ENCODE results near the gene MAPKAPK3. TPM values are rescaled to one million over a fixed set of nuclear protein-coding genes. Genes with fewer than 3 reads are reported as not detected.

MAPKAPK3 gene
- total and polyA plus RNA-seq, 2 of the 8 experiments (the other 6 are each of a cell fraction or from before 2014, with no cell fraction given) = 65.4 to 99.8 TPM

GRCh38 chr3:50676031-50676705 is 59.2 kb downstream of the MAPKAPK3 start:
- ChIA-PET CTCF (ENCODE audit: partially characterized antibody) (interaction anchor here (0.7 to 63.8 kb wide), 22 partner anchors 10 to 712 kb away, joined by 3 to 1262 read pairs (median 4); partner anchors contain the start of genes CISH and MAPKAPK3), POLR2A (ENCODE audit: partially characterized antibody) (interaction anchor here (0.7 to 0.9 kb wide), 2 partner anchors 19 to 143 kb away, joined by 3 to 4 read pairs; no protein-coding TSS in a partner anchor)
- Histone ChIP-seq H4K5ac (ENCODE audit: insufficient read length, low read depth, low read length) (no peak overlapping the region), H3K4me3 (ENCODE audit: extremely low read depth in 1 of 4, insufficient read depth in 2 of 4, low read depth in 3 of 4, low read length in 4 of 4) (peak overlapping the region in 3 of 4 experiments; percentile 51 to 81 (median 67); a peak in 5 of 8 replicates), H2BK5ac (ENCODE audit: low read depth, low read length) (no peak overlapping the region), H2BK120ac (replicated peaks; ENCODE audit: low read depth, low read length) (no peak overlapping the region), H2BK15ac (ENCODE audit: low read length) (no peak overlapping the region), H2BK12ac (ENCODE audit: low read depth, low read length) (no peak overlapping the region), H4K8ac (ENCODE audit: extremely low read depth, insufficient read depth, low read length) (no peak overlapping the region), H3K4me1 (replicated peaks in 1 of 4; ENCODE audit: control insufficient read depth in 3 of 4, insufficient read depth in 4 of 4, low read length in 3 of 4) (peaks cover 4 to 10% (median 6%) of the 10 kb centered on the region in 4 experiments), H3K9me3 (ENCODE audit: insufficient read depth in 2 of 2, low read depth in 1 of 2, low read length in 1 of 2) (no peaks in the 10 kb centered on the region), H2BK20ac (ENCODE audit: low read length) (no peak overlapping the region), H3K23me2 (ENCODE audit: low read depth, low read length) (peaks cover 4% of the 10 kb centered on the region; the same call in 1 of the 2 replicates), H3K27me3 (replicated peaks in 1 of 4; ENCODE audit: control insufficient read depth in 3 of 4, extremely low read depth in 1 of 4, insufficient read depth in 3 of 4, low read length in 3 of 4) (peaks cover 0 to 16% (median 14%) of the 10 kb centered on the region in 4 experiments; a peak in 6 of 7 replicates), H3K79me1 (ENCODE audit: low read depth, low read length) (no peaks in the 10 kb centered on the region), H3K14ac (ENCODE audit: insufficient read length) (no peak overlapping the region), H3K18ac (ENCODE audit: extremely low read depth, low read length) (no peak overlapping the region), H4K91ac (replicated peaks; ENCODE audit: insufficient read length, low read length) (no peak overlapping the region), H4K20me1 (replicated peaks in 1 of 2; ENCODE audit: control insufficient read depth in 1 of 2, insufficient read depth in 2 of 2, low read length in 2 of 2) (no peaks in the 10 kb centered on the region), H3K56ac (replicated peaks; ENCODE audit: insufficient read length, low read depth, low read length) (no peak overlapping the region), H3K23ac (ENCODE audit: insufficient read length) (no peak overlapping the region), H3K4ac (replicated peaks; ENCODE audit: insufficient read length, low read depth, low read length) (no peak overlapping the region), H2AFZ (ENCODE audit: low read length) (no peak overlapping the region), H3K79me2 (ENCODE audit: control insufficient read depth in 1 of 2, insufficient read depth in 2 of 2, low read length in 2 of 2) (peaks cover 0 to 40% of the 10 kb centered on the region in 2 experiments; a peak in 2 of 4 replicates), H3K9ac (replicated peaks in 1 of 4; ENCODE audit: extremely low read depth in 1 of 4, low read depth in 3 of 4, low read length in 3 of 4) (no peak overlapping the region), H3K27ac (ENCODE audit: low read depth, low read length) (no peak overlapping the region), H3K4me2 (ENCODE audit: insufficient read depth in 1 of 2, low read depth in 2 of 2, low read length in 2 of 2) (peak overlapping the region; percentile 47 to 67), H3K36me3 (ENCODE audit: control insufficient read depth in 2 of 4, insufficient read depth in 4 of 4, low read length in 3 of 4) (no peaks in the 10 kb centered on the region), H2AK5ac (ENCODE audit: low read depth, low read length) (no peak overlapping the region)
- DNase-seq (ENCODE audit: low read depth in 1 of 2, low spot score in 2 of 2) (no peak), FAIRE-seq (no peak)
- 67% methylated on average over 7 of the region's 7 CpGs; no CpG with 5 or more reads in 1 of the 2 experiments for WGBS, 2 experiments (ENCODE audit: extremely low coverage in 1 of 2, insufficient coverage in 1 of 2, insufficient read length in 1 of 2, insufficient replicate concordance in 2 of 2, low coverage in 1 of 2, low lambda C conversion rate in 2 of 2, missing lambda C conversion rate in 1 of 2)
- TF ChIP-seq CBX8 (IDR thresholded peaks at IDR 0.05; ENCODE audit: borderline replicate concordance, low read depth, low read length) = no peak
- peak in 1 of 3 experiments; percentile 5; a peak in 1 of 4 replicates for TF ChIP-seq CTCF (IDR thresholded peaks at IDR 0.05; ENCODE audit: control extremely low read depth in 1 of 3, insufficient read depth in 1 of 3, low read depth in 1 of 3, low read length in 3 of 3)
- TF ChIP-seq RAD21 (IDR thresholded peaks at IDR 0.05 in 1 of 2, conservative IDR thresholded peaks at IDR 0.05 in 1 of 2; ENCODE audit: low read depth in 2 of 2, low read length in 2 of 2) = 0 out of 4 replicates have a peak, but pooled peaks of 1 of the 2 experiments have one; percentile 10
